ENCODE measurements around the gene WWC2.

DNA sequence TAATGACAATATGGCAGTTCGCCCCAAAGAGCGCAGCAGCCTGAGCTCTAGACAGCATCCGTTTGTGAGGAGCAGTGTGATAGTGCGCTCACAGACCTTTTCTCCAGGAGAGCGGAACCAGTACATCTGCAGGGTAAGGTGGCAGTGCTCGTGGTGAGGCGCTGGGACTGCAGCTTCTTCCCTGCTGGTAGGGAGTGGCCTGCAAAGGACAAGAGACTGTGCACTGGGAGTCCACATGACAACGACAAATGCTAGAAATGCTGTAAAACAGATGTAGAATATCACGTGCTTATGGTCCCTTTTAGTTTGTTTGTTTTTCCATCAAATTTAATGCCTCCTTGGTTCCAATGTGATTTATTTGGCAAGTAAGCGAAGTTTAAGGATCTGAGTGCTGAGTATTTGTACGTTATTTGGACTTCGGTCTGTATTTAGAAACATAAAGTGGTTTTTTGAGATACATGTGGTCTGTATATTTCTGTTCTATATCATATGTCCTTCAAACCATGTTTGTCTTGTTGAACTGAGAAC is 185.3 kb downstream of the WWC2 start:
- TF ChIP-seq, protein P1, sequence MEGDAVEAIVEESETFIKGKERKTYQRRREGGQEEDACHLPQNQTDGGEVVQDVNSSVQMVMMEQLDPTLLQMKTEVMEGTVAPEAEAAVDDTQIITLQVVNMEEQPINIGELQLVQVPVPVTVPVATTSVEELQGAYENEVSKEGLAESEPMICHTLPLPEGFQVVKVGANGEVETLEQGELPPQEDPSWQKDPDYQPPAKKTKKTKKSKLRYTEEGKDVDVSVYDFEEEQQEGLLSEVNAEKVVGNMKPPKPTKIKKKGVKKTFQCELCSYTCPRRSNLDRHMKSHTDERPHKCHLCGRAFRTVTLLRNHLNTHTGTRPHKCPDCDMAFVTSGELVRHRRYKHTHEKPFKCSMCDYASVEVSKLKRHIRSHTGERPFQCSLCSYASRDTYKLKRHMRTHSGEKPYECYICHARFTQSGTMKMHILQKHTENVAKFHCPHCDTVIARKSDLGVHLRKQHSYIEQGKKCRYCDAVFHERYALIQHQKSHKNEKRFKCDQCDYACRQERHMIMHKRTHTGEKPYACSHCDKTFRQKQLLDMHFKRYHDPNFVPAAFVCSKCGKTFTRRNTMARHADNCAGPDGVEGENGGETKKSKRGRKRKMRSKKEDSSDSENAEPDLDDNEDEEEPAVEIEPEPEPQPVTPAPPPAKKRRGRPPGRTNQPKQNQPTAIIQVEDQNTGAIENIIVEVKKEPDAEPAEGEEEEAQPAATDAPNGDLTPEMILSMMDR (IDR thresholded peaks at IDR 0.05; ENCODE audit: insufficient read depth, low read length): no peak
- TF ChIP-seq GABPA (IDR thresholded peaks at IDR 0.05; ENCODE audit: low read depth): no peak
- TF ChIP-seq, protein P2, sequence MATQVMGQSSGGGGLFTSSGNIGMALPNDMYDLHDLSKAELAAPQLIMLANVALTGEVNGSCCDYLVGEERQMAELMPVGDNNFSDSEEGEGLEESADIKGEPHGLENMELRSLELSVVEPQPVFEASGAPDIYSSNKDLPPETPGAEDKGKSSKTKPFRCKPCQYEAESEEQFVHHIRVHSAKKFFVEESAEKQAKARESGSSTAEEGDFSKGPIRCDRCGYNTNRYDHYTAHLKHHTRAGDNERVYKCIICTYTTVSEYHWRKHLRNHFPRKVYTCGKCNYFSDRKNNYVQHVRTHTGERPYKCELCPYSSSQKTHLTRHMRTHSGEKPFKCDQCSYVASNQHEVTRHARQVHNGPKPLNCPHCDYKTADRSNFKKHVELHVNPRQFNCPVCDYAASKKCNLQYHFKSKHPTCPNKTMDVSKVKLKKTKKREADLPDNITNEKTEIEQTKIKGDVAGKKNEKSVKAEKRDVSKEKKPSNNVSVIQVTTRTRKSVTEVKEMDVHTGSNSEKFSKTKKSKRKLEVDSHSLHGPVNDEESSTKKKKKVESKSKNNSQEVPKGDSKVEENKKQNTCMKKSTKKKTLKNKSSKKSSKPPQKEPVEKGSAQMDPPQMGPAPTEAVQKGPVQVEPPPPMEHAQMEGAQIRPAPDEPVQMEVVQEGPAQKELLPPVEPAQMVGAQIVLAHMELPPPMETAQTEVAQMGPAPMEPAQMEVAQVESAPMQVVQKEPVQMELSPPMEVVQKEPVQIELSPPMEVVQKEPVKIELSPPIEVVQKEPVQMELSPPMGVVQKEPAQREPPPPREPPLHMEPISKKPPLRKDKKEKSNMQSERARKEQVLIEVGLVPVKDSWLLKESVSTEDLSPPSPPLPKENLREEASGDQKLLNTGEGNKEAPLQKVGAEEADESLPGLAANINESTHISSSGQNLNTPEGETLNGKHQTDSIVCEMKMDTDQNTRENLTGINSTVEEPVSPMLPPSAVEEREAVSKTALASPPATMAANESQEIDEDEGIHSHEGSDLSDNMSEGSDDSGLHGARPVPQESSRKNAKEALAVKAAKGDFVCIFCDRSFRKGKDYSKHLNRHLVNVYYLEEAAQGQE (IDR thresholded peaks at IDR 0.05; ENCODE audit: insufficient replicate concordance, low read depth): no peak
- TF ChIP-seq POLR2AphosphoS5 (IDR thresholded peaks at IDR 0.05; ENCODE audit: low read depth): no peak
- TF ChIP-seq SPI1 (IDR thresholded peaks at IDR 0.05; ENCODE audit: borderline replicate concordance, low read depth): no peak

Data from HL-60 (cell line).